ENCODE data around the gene CBFA2T2. TPM values are rescaled to one million over a fixed set of nuclear protein-coding genes. Genes with fewer than 3 reads are reported as not detected.

The CBFA2T2 gene
- total and polyA plus RNA-seq, 10 of the 15 experiments (the other 5 are each of a cell fraction or from before 2014, with no cell fraction given) = 0.61 to 8.6 (median 5.5) TPM

DNA sequence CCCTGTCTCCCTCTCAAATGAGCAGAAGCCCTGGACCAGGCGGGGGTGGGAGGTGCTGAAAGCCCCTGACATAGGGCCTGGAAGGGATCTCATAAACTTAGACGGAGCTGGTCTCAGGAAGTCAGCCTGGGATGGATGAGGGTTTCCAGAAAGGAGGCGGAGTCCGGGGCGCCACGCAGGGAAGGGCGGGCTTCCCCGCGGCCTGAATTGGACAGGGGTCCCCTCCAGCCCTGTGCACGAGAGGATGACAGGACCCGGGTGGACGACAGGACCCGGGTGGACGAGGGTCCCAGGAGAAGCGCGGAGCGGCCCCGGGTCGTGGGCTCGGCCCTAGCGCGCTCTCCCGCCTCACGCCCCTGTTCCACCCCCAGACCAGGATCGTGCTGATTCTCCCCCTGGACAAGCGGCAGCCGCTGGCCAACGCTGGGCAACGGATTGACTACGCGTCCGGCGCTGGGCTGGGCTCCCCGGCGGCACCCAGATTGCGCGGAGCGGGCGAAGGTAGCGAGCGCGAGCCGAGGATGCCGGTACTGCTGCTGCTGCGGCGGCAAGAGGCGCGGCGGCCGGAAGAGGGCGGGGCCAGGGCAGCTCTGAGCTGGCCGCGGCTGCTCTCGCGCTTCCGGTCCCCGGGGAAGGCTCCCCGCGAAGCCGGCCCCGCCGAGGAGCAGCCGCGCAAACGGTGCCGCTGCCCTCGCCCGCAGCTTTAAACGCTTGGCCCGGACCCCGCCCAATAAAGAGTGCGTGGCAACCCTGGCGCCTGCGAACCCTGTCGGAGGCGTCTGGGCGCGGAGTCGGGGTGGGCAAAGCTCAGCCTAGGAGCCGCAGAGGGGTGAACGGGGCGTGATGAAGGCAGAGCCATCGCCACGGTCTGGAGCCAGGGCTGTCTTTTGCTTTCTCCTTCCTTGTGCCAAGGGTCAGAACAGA, 173.5 kb downstream of the CBFA2T2 start (continued):
- TF ChIP-seq, protein P1, sequence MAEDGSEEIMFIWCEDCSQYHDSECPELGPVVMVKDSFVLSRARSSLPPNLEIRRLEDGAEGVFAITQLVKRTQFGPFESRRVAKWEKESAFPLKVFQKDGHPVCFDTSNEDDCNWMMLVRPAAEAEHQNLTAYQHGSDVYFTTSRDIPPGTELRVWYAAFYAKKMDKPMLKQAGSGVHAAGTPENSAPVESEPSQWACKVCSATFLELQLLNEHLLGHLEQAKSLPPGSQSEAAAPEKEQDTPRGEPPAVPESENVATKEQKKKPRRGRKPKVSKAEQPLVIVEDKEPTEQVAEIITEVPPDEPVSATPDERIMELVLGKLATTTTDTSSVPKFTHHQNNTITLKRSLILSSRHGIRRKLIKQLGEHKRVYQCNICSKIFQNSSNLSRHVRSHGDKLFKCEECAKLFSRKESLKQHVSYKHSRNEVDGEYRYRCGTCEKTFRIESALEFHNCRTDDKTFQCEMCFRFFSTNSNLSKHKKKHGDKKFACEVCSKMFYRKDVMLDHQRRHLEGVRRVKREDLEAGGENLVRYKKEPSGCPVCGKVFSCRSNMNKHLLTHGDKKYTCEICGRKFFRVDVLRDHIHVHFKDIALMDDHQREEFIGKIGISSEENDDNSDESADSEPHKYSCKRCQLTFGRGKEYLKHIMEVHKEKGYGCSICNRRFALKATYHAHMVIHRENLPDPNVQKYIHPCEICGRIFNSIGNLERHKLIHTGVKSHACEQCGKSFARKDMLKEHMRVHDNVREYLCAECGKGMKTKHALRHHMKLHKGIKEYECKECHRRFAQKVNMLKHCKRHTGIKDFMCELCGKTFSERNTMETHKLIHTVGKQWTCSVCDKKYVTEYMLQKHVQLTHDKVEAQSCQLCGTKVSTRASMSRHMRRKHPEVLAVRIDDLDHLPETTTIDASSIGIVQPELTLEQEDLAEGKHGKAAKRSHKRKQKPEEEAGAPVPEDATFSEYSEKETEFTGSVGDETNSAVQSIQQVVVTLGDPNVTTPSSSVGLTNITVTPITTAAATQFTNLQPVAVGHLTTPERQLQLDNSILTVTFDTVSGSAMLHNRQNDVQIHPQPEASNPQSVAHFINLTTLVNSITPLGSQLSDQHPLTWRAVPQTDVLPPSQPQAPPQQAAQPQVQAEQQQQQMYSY (CRISPR knock-in tag; IDR thresholded peaks at IDR 0.05) = no peak
- TF ChIP-seq ZNF217 (IDR thresholded peaks at IDR 0.05) (peak; percentile 57; the same call in 1 of the 2 replicates), MEF2A (IDR thresholded peaks at IDR 0.05; ENCODE audit: insufficient read depth, low read depth, low read length) (no peak), MTA2 (IDR thresholded peaks at IDR 0.05; ENCODE audit: low read depth) (no peak), POLR2A (IDR thresholded peaks at IDR 0.05; ENCODE audit: low read depth, low read length) (peak; percentile 95), SRF (IDR thresholded peaks at IDR 0.05; ENCODE audit: low read depth in 2 of 2, low read length in 2 of 2) (no peak)
- TF ChIP-seq, protein P2, sequence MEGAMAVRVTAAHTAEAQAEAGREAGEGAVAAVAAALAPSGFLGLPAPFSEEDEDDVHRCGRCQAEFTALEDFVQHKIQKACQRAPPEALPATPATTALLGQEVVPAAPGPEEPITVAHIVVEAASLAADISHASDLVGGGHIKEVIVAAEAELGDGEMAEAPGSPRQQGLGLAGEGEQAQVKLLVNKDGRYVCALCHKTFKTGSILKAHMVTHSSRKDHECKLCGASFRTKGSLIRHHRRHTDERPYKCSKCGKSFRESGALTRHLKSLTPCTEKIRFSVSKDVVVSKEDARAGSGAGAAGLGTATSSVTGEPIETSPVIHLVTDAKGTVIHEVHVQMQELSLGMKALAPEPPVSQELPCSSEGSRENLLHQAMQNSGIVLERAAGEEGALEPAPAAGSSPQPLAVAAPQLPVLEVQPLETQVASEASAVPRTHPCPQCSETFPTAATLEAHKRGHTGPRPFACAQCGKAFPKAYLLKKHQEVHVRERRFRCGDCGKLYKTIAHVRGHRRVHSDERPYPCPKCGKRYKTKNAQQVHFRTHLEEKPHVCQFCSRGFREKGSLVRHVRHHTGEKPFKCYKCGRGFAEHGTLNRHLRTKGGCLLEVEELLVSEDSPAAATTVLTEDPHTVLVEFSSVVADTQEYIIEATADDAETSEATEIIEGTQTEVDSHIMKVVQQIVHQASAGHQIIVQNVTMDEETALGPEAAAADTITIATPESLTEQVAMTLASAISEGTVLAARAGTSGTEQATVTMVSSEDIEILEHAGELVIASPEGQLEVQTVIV (IDR thresholded peaks at IDR 0.05; ENCODE audit: borderline replicate concordance, partially characterized antibody) = peak; percentile 22
- TF ChIP-seq, protein P3, sequence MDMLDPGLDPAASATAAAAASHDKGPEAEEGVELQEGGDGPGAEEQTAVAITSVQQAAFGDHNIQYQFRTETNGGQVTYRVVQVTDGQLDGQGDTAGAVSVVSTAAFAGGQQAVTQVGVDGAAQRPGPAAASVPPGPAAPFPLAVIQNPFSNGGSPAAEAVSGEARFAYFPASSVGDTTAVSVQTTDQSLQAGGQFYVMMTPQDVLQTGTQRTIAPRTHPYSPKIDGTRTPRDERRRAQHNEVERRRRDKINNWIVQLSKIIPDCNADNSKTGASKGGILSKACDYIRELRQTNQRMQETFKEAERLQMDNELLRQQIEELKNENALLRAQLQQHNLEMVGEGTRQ (IDR thresholded peaks at IDR 0.05; ENCODE audit: borderline replicate concordance, low read depth, low read length) = no peak
